ENCODE results near the gene GJD4. TPM values are rescaled to one million over a fixed set of nuclear protein-coding genes. Genes with fewer than 3 reads are reported as not detected.

GJD4 gene
- total RNA-seq, 1 experiment from 2014 or later, result not detected

DNA sequence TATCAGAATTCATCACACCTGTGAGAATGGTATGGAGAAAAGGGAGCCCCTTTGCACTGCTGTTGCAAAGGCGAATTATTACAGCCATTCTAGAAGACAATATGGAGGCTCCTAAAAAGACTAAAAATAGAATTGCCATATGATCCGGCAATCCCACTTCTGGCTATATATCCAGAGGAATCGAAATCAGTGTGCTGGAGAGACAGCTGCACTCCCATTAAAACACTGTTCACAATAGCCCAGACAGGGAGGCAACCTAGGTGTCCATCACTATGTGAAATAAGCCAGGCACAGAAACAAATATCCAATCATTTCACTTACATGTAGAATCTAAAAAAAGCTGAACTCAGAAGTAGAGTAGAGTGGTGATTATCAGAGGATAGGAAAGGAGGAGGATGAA is 26.0 kb upstream of the GJD4 start:
- DNase-seq (ENCODE audit: low spot score), result no peak

- no peak for DNase-seq (ENCODE audit: low spot score)
Observed at GRCh38 chr10:35579726-35580422, 25.3 kb upstream of the GJD4 start.

DNA sequence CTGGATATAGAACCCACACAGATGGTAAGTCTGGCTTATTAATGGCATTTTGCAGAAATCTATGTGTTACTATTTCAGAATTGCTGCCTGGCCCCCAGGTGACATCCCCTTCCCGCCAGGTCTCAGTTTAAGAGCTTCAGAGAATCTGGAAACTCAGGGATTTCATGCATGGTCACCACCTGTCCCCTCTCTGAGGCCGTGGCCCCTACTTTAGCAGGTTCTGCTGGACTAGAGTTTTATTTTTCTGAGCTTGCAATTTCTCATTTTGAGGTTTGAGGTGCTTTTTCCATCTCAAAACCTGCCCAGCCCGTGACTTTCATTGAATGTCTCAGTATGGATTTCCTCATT is 24.7 kb upstream of the GJD4 start:
- no peak for DNase-seq (ENCODE audit: low spot score)

- no peak for DNase-seq (ENCODE audit: low spot score)
Observed at GRCh38 chr10:35581655-35582054, 23.5 kb upstream of the GJD4 start.

DNA sequence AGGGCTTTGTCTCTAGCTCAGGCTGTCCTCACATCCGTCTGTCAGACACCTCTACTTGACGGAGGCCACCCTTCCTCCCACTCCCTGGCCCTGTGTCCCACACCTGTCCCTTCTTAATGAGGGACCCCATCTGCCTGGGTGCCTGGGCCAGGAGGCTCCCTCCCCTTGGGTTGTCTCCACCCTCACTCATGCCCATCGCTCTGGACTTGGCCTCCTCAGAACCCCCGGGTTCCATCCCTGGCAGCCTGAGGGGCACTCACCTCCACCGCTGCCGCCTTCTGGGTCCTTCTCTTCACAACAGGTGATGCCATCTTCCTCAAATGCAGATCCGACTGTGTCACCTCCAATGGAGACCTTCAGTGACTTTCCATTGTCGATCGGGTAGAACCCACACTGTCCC is 20.2 kb upstream of the GJD4 start:
- no peak for DNase-seq (ENCODE audit: low spot score)

GRCh38 chr10:35585356-35585755 is 19.8 kb upstream of the GJD4 start:
- DNase-seq (ENCODE audit: low spot score), result no peak

DNA sequence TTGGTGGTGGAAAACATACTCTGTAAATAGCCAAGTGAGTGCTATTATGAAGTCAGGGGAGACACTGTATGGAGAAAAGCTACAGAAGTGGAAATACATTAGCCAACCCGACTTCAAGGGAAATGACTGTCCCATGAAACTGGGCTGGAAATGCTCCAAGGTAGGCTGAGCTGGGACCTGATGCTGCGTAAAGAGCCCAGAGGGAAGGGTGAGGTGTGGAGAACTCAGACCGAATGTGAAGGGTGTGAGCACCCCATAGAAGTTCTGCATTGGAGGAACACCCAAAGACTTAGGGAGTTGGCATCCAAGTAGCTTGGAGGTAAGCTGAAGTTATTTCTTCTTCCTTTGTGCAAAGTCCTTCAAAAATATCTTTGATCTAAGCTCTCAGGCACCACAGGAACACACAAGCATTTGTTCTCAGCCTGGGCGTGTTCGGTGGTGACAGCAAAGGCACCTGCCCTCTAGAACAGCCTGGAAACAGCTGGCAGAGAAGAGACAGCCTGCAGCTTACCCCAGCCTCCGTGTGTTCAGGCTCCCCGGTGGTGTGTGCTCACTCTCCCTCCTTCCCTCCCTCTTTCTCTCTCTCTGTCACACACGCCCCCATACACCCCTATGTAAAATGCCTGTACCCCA is 19.1 kb upstream of the GJD4 start:
- DNase-seq (ENCODE audit: low spot score), result no peak

DNA sequence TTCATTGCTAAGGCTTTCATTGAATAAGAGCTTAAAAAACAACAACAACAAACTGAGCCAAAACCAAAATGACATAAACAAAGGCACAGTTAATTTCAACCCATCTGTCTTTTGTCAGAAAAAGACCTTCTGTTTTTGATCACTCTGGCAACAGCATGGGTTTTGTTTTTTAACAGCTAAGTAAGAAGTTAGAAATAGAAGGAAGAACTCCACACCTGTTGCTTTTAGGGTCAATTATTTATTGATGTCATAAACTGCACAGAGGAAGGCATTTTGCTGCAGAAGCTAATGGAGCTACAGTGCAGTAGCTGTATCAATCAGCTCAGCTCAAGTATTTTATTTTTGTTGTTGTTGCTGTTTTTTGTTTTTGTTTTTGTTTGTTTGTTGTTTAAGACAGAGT is 16.3 kb upstream of the GJD4 start:
- DNase-seq (ENCODE audit: low spot score), result no peak

DNA sequence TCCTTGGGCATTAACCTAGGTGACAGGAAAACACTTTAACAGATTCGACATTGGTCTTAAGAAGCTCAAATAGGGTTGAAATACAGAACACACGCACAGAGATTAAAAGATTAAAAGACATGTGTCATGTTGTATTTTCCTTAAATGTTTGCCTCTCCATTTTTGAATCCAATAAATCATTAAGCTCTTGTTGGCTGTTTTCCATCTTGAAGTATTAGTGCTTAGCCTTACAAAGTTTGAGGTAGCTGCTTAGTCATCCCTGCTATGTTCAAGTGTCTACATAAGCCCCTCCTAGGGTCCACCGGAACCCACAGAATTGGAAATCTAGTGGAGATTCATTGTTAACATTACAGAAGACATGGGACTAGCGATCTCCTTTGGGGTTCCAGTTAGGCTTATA is 12.7 kb upstream of the GJD4 start:
- no peak for DNase-seq (ENCODE audit: low spot score)

GRCh38 chr10:35594115-35595079 is 10.7 kb upstream of the GJD4 start:
- DNase-seq (ENCODE audit: low spot score), result no peak

DNA sequence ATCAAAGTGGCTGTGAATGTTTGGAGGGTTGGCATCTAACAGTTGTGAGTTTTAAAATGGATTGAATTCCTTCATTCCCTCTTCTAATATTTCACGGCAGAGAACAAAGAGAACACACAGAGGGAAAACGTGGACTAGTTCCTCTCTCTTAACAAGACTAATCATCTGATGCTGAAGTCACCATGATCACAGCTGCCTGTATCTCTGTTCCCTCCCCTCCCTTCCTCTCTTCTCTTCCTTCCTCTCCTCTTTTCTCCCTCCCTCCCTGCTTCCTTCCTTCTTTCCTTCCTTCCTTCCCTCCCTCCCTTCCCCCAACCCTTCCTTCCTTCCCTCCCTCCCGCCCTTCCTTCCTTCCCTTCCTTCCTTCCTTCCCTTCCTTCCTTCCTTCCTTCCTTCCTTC is 10.0 kb upstream of the GJD4 start:
- DNase-seq (ENCODE audit: low spot score), result no peak

GRCh38 chr10:35598379-35598778 is 6.8 kb upstream of the GJD4 start:
- peak; percentile 28 for DNase-seq (ENCODE audit: low spot score)

GRCh38 chr10:35600193-35600592 is 4.9 kb upstream of the GJD4 start:
- no peak for DNase-seq (ENCODE audit: low spot score)

- no peak for DNase-seq (ENCODE audit: low spot score)
Observed at GRCh38 chr10:35606430-35606829, 1.3 kb downstream of the GJD4 start.

GRCh38 chr10:35607475-35608327 is 2.6 kb downstream of the GJD4 start:
- no peak for DNase-seq (ENCODE audit: low spot score)

DNA sequence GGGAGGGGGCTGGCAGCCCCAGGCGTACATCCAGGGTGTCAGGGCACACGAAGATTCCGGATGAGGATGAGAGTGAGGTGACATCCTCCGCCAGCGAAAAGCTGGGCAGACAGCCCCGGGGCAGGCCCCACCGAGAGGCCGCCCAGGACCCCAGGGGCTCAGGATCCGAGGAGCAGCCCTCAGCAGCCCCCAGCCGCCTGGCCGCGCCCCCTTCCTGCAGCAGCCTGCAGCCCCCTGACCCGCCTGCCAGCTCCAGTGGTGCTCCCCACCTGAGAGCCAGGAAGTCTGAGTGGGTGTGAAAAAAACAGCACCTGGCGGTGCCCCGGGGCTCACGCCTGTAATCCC is 3.2 kb downstream of the GJD4 start:
- DNase-seq (ENCODE audit: low spot score), result no peak

- no peak for DNase-seq (ENCODE audit: low spot score)
Observed at GRCh38 chr10:35611750-35612149, 6.6 kb downstream of the GJD4 start.

- DNase-seq (ENCODE audit: low spot score), result no peak
Observed at GRCh38 chr10:35612385-35613106, 7.4 kb downstream of the GJD4 start.

DNA sequence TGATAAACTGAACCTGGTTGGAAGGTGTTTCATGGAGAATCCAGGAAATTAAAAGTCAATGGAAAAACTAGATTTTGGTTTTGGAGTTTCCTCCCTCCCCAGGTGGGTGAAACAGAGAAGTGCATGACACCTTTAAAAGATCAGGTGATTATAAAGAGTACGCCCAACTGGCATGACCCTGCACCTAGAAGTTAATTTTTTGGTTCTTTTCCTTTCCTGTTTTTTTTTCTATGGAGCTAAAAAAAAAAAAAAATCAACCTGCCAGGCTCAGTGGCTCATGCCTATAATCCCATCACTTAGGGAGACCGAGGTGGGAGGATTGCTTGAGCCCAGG is 7.9 kb downstream of the GJD4 start:
- no peak for DNase-seq (ENCODE audit: low spot score)

DNA sequence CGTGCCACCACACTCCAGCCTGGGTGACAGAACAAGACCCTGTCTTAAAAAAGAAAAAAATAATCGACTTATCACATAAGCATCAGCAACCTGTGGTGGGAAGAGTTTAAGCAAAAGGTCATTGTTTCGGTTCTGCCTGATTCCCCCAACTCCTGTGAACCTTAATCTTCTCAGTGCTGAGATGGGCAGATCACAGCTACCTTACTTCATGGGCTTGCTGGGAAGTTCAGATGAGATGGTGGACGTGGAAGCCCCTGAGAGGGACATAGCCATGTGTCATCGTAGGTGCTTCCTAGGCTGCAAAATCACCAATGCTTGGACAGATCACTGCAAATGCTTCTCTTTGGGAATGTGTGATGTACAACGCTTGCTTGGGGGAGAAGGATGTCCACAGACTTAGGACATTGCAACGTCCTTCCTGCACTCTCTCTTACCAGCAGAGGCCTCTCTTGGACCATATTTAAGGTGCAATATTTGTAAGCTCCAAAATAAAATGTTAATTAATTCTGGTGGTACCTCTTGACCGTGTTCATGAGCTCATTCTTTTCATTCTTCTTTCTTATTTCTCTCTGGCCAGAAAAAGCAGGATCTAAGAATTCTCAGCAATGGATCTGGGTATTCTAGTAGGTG is 8.6 kb downstream of the GJD4 start:
- DNase-seq (ENCODE audit: low spot score), result peak; percentile 29

- DNase-seq (ENCODE audit: low spot score), result no peak
Observed at GRCh38 chr10:35614312-35614711, 9.2 kb downstream of the GJD4 start.

Measured in HT-29 (cell line).